Measurements from ENCODE around the gene MLF2. TPM values are rescaled to one million over a fixed set of nuclear protein-coding genes. Genes with fewer than 3 reads are reported as not detected.
A peak's percentile ranks its signal among the peaks of the same experiment; 100 is the strongest.

MLF2 gene
- total and polyA plus RNA-seq, 11 donors, result 126 to 231 (median 152) TPM

- peaks cover 0 to 27% (median 0%) of the 10 kb centered on the region in 9 donors for H3K27me3 ChIP-seq
- ATAC-seq (no peak), DNase-seq (no peak)
- TF ChIP-seq CTCF (IDR thresholded peaks at IDR 0.05) (no peak), POLR2A (IDR thresholded peaks at IDR 0.05) (no peak)
- peaks cover 0 to 20% (median 6%) of the 10 kb centered on the region in 9 donors for H3K36me3 ChIP-seq
- H3K4me3 ChIP-seq, result no peak overlapping the region
- peaks cover 4 to 73% (median 26%) of the 10 kb centered on the region in 12 donors for H3K4me1 ChIP-seq
- H3K27ac ChIP-seq, result peak overlapping the region in 1 of 12 donors; percentile 93
- no peaks in the 10 kb centered on the region for H3K9me3 ChIP-seq
- intact Hi-C loops (cut with DNase I), result loop anchor here in 2 of 10 donors (10.0 kb wide), 2 partner anchors 55 to 155 kb away; partner anchors contain the start of genes GPR162 (in 1 of the 2) and P3H3 (in 1 of the 2)
- 84 to 87% (median 85%) methylated on average over 12 of the region's 12 CpGs for WGBS, 4 donors
Measured at GRCh38 chr12:6770094-6770493, 17.2 kb upstream of the MLF2 start.

- no peak for TF ChIP-seq POLR2A (IDR thresholded peaks at IDR 0.05)
- H3K4me3 ChIP-seq, result no peak overlapping the region
- ATAC-seq (no peak), DNase-seq (no peak)
- H3K4me1 ChIP-seq, result peaks cover 4 to 77% (median 31%) of the 10 kb centered on the region in 12 donors
- intact Hi-C loops (cut with DNase I), result loop anchor here in 3 of 10 donors (5.0 to 10.0 kb wide), 3 partner anchors 55 to 157 kb away; partner anchors contain the start of genes GPR162 (in 1 of the 3) and P3H3 (in 1 of the 3)
- peak overlapping the region in 1 of 12 donors; percentile 93 for H3K27ac ChIP-seq
- peaks cover 0 to 23% (median 0%) of the 10 kb centered on the region in 9 donors for H3K27me3 ChIP-seq
- WGBS, 4 donors, result 64 to 74% (median 70%) methylated on average over 4 of the region's 4 CpGs
- no peaks in the 10 kb centered on the region for H3K9me3 ChIP-seq
- peaks cover 0 to 20% (median 6%) of the 10 kb centered on the region in 9 donors for H3K36me3 ChIP-seq
Measured at GRCh38 chr12:6769666-6770065, 16.7 kb upstream of the MLF2 start.

GRCh38 chr12:6768990-6769389 lies 16.0 kb upstream of the MLF2 start:
- Histone ChIP-seq H3K36me3 (peaks cover 0 to 20% (median 6%) of the 10 kb centered on the region in 9 donors), H3K4me1 (peaks cover 4 to 78% (median 34%) of the 10 kb centered on the region in 12 donors), H3K4me3 (peak overlapping the region in 7 of 12 donors; percentile 70 to 100 (median 93)), H3K9me3 (no peaks in the 10 kb centered on the region), H3K27ac (peak overlapping the region in 5 of 12 donors; percentile 9 to 99 (median 93)), H3K27me3 (peaks cover 0 to 16% (median 0%) of the 10 kb centered on the region in 9 donors)
- intact Hi-C loops (cut with DNase I), result loop anchor here in 1 of 10 donors (5.0 kb wide), 1 partner anchor 157 kb away; no protein-coding TSS in a partner anchor
- WGBS, 4 donors, result 65 to 88% (median 69%) methylated on average over 6 of the region's 6 CpGs
- TF ChIP-seq CTCF (IDR thresholded peaks at IDR 0.05) (no peak), POLR2A (IDR thresholded peaks at IDR 0.05) (no peak)
- ATAC-seq (no peak), DNase-seq (peak in 3 of 5 donors; percentile 51 to 61 (median 55))

GRCh38 chr12:6768437-6768914 lies 15.5 kb upstream of the MLF2 start:
- intact Hi-C loops (cut with DNase I), result loop anchor here in 1 of 10 donors (5.0 kb wide), 1 partner anchor 156 kb away; no protein-coding TSS in a partner anchor
- H3K27me3 ChIP-seq, result peaks cover 0 to 11% (median 0%) of the 10 kb centered on the region in 9 donors
- WGBS, 4 donors, result 36 to 43% (median 37%) methylated on average over 6 of the region's 6 CpGs
- ATAC-seq, result no peak
- peaks cover 0 to 20% (median 6%) of the 10 kb centered on the region in 9 donors for H3K36me3 ChIP-seq
- TF ChIP-seq CTCF (IDR thresholded peaks at IDR 0.05) (no peak), POLR2A (IDR thresholded peaks at IDR 0.05) (no peak)
- H3K4me1 ChIP-seq, result peaks cover 4 to 79% (median 39%) of the 10 kb centered on the region in 12 donors
- H3K27ac ChIP-seq, result peak overlapping the region in 8 of 12 donors; percentile 3 to 99 (median 92)
- H3K9me3 ChIP-seq, result no peaks in the 10 kb centered on the region
- DNase-seq, result no peak
- peak overlapping the region in 11 of 12 donors; percentile 54 to 100 (median 86) for H3K4me3 ChIP-seq
